Endothelial cell of umbilical vein (primary cell): ENCODE results near the gene ADAMTS17. TPM values are rescaled to one million over a fixed set of nuclear protein-coding genes. Genes with fewer than 3 reads are reported as not detected.

ENCODE experiments used
- BruUV-seq: library from RNA; stranded (reverse); fragments of 400-500 nt; replicated peaks from 2 replicates; lab custom pipeline; 2021; lab: Mats Ljungman, UMichigan
- CTCF ChIA-PET: fragments of 300-600, 350-600 bp; sonication (Branson Sonifier 250); formaldehyde crosslinking; loops from one replicate; lab custom pipeline; 2021; ENCODE audit warnings: antibody characterized with exemption, inconsistent platforms; lab: Charles Lee
- POLR2A ChIA-PET: fragments of 300-600, 350-600 bp; sonication (Branson Sonifier 250); formaldehyde crosslinking; loops from one replicate; lab custom pipeline; 2021; ENCODE audit warnings: antibody characterized with exemption, inconsistent platforms; lab: Charles Lee
- DNase-seq: peaks from one replicate; pipeline ENCODE4 v3.0.0-alpha.2; 2011; ENCODE audit warnings: low read depth, low spot score
- FAIRE-seq: peaks from 2 replicates; lab custom pipeline; 2011; peaks lifted over from hg19 to GRCh38; lab: Jason Lieb, UNC
- H2AFZ ChIP-seq: 2 replicates; pipeline ENCODE4 v1.6.0; 2012; ENCODE audit warnings: low read depth, low read length, control low read depth, inconsistent platforms
- H3K27ac ChIP-seq: 2 replicates; pipeline ENCODE4 v1.5.1; 2011; ENCODE audit warnings: low read depth, mild to moderate bottlenecking, control low read depth, low read length, moderate library complexity; ENCODE audit not compliant: insufficient read depth
- H3K27me3 ChIP-seq, 2 experiments: 2 replicates each; pipeline versions ENCODE4 v1.6.0 to v1.6.1; 2011; ENCODE audit warnings: low read length in 2 of 2, mixed read lengths in 1 of 2; ENCODE audit not compliant: control insufficient read depth in 2 of 2, insufficient read depth in 2 of 2
- H3K36me3 ChIP-seq, 2 experiments: 2 replicates in 1 of 2; 3 replicates in 1 of 2; pipeline ENCODE4 v1.5.1; 2011; ENCODE audit warnings: low read length in 2 of 2, mild to moderate bottlenecking in 1 of 2, moderate library complexity in 1 of 2; ENCODE audit not compliant: control insufficient read depth in 2 of 2, insufficient read depth in 2 of 2; ENCODE audit errors: extremely low read depth in 1 of 2
- H3K4me1 ChIP-seq: 3 replicates; pipeline ENCODE4 v1.5.1; 2011; ENCODE audit warnings: mild to moderate bottlenecking, low read length; ENCODE audit not compliant: control insufficient read depth, insufficient read depth; ENCODE audit errors: extremely low read depth
- H3K4me2 ChIP-seq: 2 replicates; pipeline ENCODE4 v1.6.1; 2011; ENCODE audit warnings: low read length, control low read depth, mixed read lengths; ENCODE audit not compliant: insufficient read depth
- H3K4me3 ChIP-seq, 3 experiments: fragments of 200-600 bp in 1 of 3; sonication (generic), shearing (Covaris generic) in 1 of 3; replicated peaks in 1 of 3; 2 replicates each; pipeline ENCODE4 v1.5.1; 2011 to 2016; ENCODE audit warnings: control low read depth in 3 of 3, low read length in 3 of 3, mild to moderate bottlenecking in 2 of 3, inconsistent platforms in 1 of 3, low read depth in 1 of 3, moderate library complexity in 1 of 3; ENCODE audit not compliant: insufficient read depth in 1 of 3
- H3K79me2 ChIP-seq: 2 replicates; pipeline ENCODE4 v1.6.0; 2012; ENCODE audit warnings: low read length, inconsistent platforms; ENCODE audit not compliant: control insufficient read depth, insufficient read depth
- H3K9ac ChIP-seq: replicated peaks from 2 replicates; pipeline ENCODE3; 2011; ENCODE audit warnings: low read length, control low read depth; ENCODE audit not compliant: insufficient read depth; ENCODE audit errors: extremely low read depth
- H3K9me1 ChIP-seq: replicated peaks from 3 replicates; pipeline ENCODE4 v1.6.0; 2011; ENCODE audit warnings: mild to moderate bottlenecking, low read length; ENCODE audit not compliant: control insufficient read depth, insufficient read depth; ENCODE audit errors: extremely low read depth
- H3K9me3 ChIP-seq: replicated peaks from 2 replicates; pipeline ENCODE4 v1.5.1; 2012; ENCODE audit warnings: low read length, inconsistent platforms; ENCODE audit not compliant: control insufficient read depth, insufficient read depth
- H4K20me1 ChIP-seq: replicated peaks from 2 replicates; pipeline ENCODE3; 2011; ENCODE audit warnings: mild to moderate bottlenecking, low read length; ENCODE audit not compliant: control insufficient read depth, insufficient read depth; ENCODE audit errors: extremely low read depth
- EZH2 ChIP-seq: IDR thresholded peaks from 2 replicates; pipeline ENCODE4 v1.6.1; 2012; ENCODE audit warnings: borderline replicate concordance, low read depth, mild to moderate bottlenecking, moderate library complexity, low read length, inconsistent platforms; ENCODE audit not compliant: severe bottlenecking
- FOS ChIP-seq: IDR thresholded peaks from 2 replicates; pipeline ENCODE4 v1.6.1; 2011; ENCODE audit warnings: mild to moderate bottlenecking, low read length, moderate library complexity, borderline replicate concordance; ENCODE audit not compliant: insufficient read depth
- GATA2 ChIP-seq: IDR thresholded peaks from 2 replicates; pipeline ENCODE4 v1.7.0; 2011; ENCODE audit warnings: low read depth, mild to moderate bottlenecking, moderate library complexity, mixed read lengths, low read length; ENCODE audit not compliant: insufficient read length, insufficient read depth
- JUN ChIP-seq: IDR thresholded peaks from 2 replicates; pipeline ENCODE4 v1.6.1; 2011; ENCODE audit warnings: borderline replicate concordance, low read depth; ENCODE audit not compliant: insufficient read length, insufficient read depth
- MYC ChIP-seq: IDR thresholded peaks from one replicate; pipeline ENCODE4 v1.6.1; 2011; ENCODE audit warnings: mild to moderate bottlenecking, low read depth, low read length
- POLR2A ChIP-seq: IDR thresholded peaks from 2 replicates; pipeline ENCODE4 v1.6.1; 2012; ENCODE audit warnings: low read depth, mild to moderate bottlenecking, control low read depth, low read length
- POLR2AphosphoS5 ChIP-seq: IDR thresholded peaks from 2 replicates; pipeline ENCODE4 v1.6.1; 2012; ENCODE audit warnings: low read depth, mild to moderate bottlenecking, control low read depth, low read length, moderate library complexity; ENCODE audit not compliant: insufficient read depth
- dilution Hi-C: fragments of 300-500 bp; cut with MboI; formaldehyde crosslinking; loops from one replicate; pipeline ENCODE4 v1.15.0; 2019; ENCODE audit warnings: low sequenced_read_pairs; ENCODE audit not compliant: extremely low pct_ligation_motif_present
- intact Hi-C: fragments of 100-400 bp; cut with micrococcal nuclease; formaldehyde crosslinking; loops from one replicate; pipeline ENCODE4 v1.10.0; 2022
- polyA plus RNA-seq, 4 experiments: library from polyadenylated mRNA; depleted of rRNA in 3 of 4; stranded (reverse) in 3 of 4; unstranded in 1 of 4; fragments of >200 nt; gene quantifications; 2 replicates each; pipeline versions ENCODE4 v1.2.1 to v1.2.3, GENCODE V29; 2011 to 2012; ENCODE audit warnings: missing spikeins in 1 of 4
- total RNA-seq: library from RNA; stranded (reverse); gene quantifications from 2 replicates; pipeline ENCODE4 v1.2.3, GENCODE V29; 2021
- TF ChIP-seq, protein P1 (sequence below), 2 donors: IDR thresholded peaks; 1 replicate in 1 of 2; 2 replicates in 1 of 2; pipeline ENCODE4 v1.5.1; 2011; ENCODE audit warnings: low read length in 2 of 2, mild to moderate bottlenecking in 2 of 2, moderate library complexity in 2 of 2, control low read depth in 1 of 2, inconsistent platforms in 1 of 2, low read depth in 1 of 2; ENCODE audit not compliant: insufficient read depth in 1 of 2; ENCODE audit errors: extremely low read depth in 1 of 2
- TF ChIP-seq, protein P2 (sequence below): IDR thresholded peaks from 2 replicates; pipeline ENCODE4 v1.6.1; 2011; ENCODE audit not compliant: insufficient read depth, insufficient read length

ADAMTS17 gene
- total and polyA plus RNA-seq, 2 donors (not counting 3 experiments of a cell fraction or from before 2014, with no cell fraction given), result 0.12 TPM; not detected in 1

DNA sequence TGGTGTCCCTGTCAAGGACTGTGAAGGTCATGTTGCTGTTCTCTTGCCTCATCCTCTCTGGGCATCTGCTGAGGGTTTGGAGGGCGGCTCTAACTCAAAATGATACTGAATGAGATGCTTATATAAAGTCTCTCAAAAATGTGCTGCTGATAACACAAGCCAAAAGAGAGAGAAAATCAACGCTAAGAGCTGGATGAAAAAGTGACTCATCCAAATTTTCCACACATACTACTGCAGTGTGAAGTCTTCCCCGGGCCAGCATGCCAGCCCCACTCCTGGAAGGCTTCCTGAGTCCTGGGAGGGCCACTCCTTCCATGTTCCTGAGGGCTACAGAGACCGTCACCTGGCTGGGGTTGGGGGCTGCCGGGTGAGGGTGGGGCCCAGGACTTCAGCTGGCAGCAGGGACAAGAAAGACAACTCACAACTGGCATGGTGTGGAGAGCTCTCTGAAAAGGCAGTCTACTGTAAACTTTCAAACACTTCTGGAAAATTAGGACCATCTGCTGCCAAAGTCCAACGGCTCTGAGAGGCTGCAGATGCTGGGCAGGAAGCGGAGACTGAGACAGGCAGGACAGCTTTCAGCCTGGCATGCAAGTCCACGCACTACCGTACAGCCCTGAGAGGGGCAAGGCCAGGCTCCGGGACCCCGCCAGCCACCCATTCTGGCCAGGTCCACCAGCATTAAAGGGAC, 200.3 kb downstream of the ADAMTS17 start:
- H3K9me1 ChIP-seq, result no peaks in the 10 kb centered on the region
- POLR2A ChIA-PET, result no interaction called here
- FAIRE-seq (no peak), DNase-seq (no peak)
- no peak overlapping the region for H3K27ac ChIP-seq
- H4K20me1 ChIP-seq, result no peaks in the 10 kb centered on the region
- no peaks in the 10 kb centered on the region for H3K27me3 ChIP-seq
- no peak overlapping the region for H3K4me3 ChIP-seq
- H3K9ac ChIP-seq, result no peak overlapping the region
- H3K36me3 ChIP-seq, result no peaks in the 10 kb centered on the region
- no peaks in the 10 kb centered on the region for H3K9me3 ChIP-seq
- CTCF ChIA-PET, result no interaction called here
- H3K4me2 ChIP-seq, result no peak overlapping the region
- H3K4me1 ChIP-seq, result no peaks in the 10 kb centered on the region
- no peaks in the 10 kb centered on the region for H3K79me2 ChIP-seq
- no peak for TF ChIP-seq GATA2
- no peak for TF ChIP-seq POLR2A
- TF ChIP-seq EZH2, result no peak
- TF ChIP-seq MYC, result no peak
- no peak for TF ChIP-seq FOS
- TF ChIP-seq POLR2AphosphoS5, result no peak
- TF ChIP-seq JUN, result no peak
- TF ChIP-seq, protein P1, sequence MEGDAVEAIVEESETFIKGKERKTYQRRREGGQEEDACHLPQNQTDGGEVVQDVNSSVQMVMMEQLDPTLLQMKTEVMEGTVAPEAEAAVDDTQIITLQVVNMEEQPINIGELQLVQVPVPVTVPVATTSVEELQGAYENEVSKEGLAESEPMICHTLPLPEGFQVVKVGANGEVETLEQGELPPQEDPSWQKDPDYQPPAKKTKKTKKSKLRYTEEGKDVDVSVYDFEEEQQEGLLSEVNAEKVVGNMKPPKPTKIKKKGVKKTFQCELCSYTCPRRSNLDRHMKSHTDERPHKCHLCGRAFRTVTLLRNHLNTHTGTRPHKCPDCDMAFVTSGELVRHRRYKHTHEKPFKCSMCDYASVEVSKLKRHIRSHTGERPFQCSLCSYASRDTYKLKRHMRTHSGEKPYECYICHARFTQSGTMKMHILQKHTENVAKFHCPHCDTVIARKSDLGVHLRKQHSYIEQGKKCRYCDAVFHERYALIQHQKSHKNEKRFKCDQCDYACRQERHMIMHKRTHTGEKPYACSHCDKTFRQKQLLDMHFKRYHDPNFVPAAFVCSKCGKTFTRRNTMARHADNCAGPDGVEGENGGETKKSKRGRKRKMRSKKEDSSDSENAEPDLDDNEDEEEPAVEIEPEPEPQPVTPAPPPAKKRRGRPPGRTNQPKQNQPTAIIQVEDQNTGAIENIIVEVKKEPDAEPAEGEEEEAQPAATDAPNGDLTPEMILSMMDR (IDR thresholded peaks at IDR 0.05; ENCODE audit: extremely low read depth in 1 of 2, insufficient read depth in 1 of 2, low read depth in 1 of 2, low read length in 2 of 2), result no peak
- TF ChIP-seq, protein P2, sequence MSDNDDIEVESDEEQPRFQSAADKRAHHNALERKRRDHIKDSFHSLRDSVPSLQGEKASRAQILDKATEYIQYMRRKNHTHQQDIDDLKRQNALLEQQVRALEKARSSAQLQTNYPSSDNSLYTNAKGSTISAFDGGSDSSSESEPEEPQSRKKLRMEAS, result no peak
- BruUV-seq, result no TSS peak
- dilution Hi-C loops, result no loop called here
- intact Hi-C loops, result no loop called here
- no peak overlapping the region for H2AFZ ChIP-seq
